Heart left ventricle (tissue), 16 donors: ENCODE measurements around the gene CCDC18. TPM values are rescaled to one million over a fixed set of nuclear protein-coding genes. Genes with fewer than 3 reads are reported as not detected.

ENCODE experiments used
- ATAC-seq, 4 donors: fragments of 200-7000 bp; cut with Tn5 transposase; one replicate each; pipeline ENCODE4 v1.9.1; 2020 to 2022; ENCODE audit warnings: moderate library complexity in 4 of 4, mild to moderate bottlenecking in 3 of 4, moderate number of reproducible peaks in 1 of 4
- DNase-seq, 5 donors: peaks; one replicate each; pipeline ENCODE4 v3.0.0-alpha.2; 2020
- H3K27ac ChIP-seq, 12 donors: fragments of 200-600 bp; sonication (generic) in 4 of 12; one replicate each; pipeline versions ENCODE4 v1.5.0 to v1.8.0; 2016 to 2022; ENCODE audit warnings: mild to moderate bottlenecking in 2 of 12
- H3K27me3 ChIP-seq, 9 donors: fragments of 200-600 bp; sonication (generic) in 2 of 9; one replicate each; pipeline versions ENCODE4 v1.5.1 to v1.8.0; 2016 to 2022; ENCODE audit warnings: mild to moderate bottlenecking in 3 of 9
- H3K36me3 ChIP-seq, 9 donors: fragments of 200-600 bp; sonication (generic) in 2 of 9; one replicate each; pipeline versions ENCODE4 v1.5.0 to v1.8.0; 2018 to 2022; ENCODE audit warnings: mild to moderate bottlenecking in 2 of 9
- H3K4me1 ChIP-seq, 12 donors: fragments of 200-600 bp; sonication (generic) in 4 of 12; one replicate each; pipeline versions ENCODE4 v1.5.0 to v1.8.0; 2016 to 2022; ENCODE audit warnings: mild to moderate bottlenecking in 3 of 12
- H3K4me3 ChIP-seq, 12 donors: fragments of 200-600 bp; sonication (generic) in 4 of 12; one replicate each; pipeline versions ENCODE4 v1.5.0 to v1.8.0; 2017 to 2022; ENCODE audit warnings: mild to moderate bottlenecking in 9 of 12, moderate library complexity in 4 of 12
- H3K9me3 ChIP-seq, 12 donors: fragments of 200-600 bp; sonication (generic) in 4 of 12; one replicate each; pipeline versions ENCODE4 v1.5.0 to v1.8.0; 2016 to 2022; ENCODE audit warnings: mild to moderate bottlenecking in 1 of 12
- CTCF ChIP-seq, 12 donors: fragments of 200-600 bp; sonication (generic) in 4 of 12; IDR thresholded peaks; one replicate each; pipeline versions ENCODE4 v1.5.0 to v1.8.0; 2018 to 2022; ENCODE audit warnings: antibody characterized with exemption in 12 of 12, mild to moderate bottlenecking in 5 of 12
- POLR2A ChIP-seq, 2 donors: fragments of 450-650 bp; IDR thresholded peaks; one replicate each; pipeline ENCODE4 v1.6.1; 2017; ENCODE audit warnings: antibody characterized with exemption in 2 of 2, mild to moderate bottlenecking in 2 of 2, moderate library complexity in 2 of 2
- WGBS, 4 donors: extraction: QIAGEN DNeasy Blood & Tissue Kit in 2 of 4; methylation state at CpG; one replicate each; pipeline versions ENCODE4 v1.1.5 to v1.1.7; 2013 to 2018; 5-methylcytosine and 5-hydroxymethylcytosine counted together
- intact Hi-C, 10 donors: fragments of 100-400 bp; cut with DNase I; formaldehyde crosslinking; loops; one replicate each; pipeline versions ENCODE4 v1.11.1 to v1.14.2; 2022
- polyA plus RNA-seq, 2 donors: library from polyadenylated mRNA; stranded (reverse); fragments of 200-250 nt; gene quantifications; one replicate each; pipeline ENCODE4 v1.2.3, GENCODE V29; 2013
- total RNA-seq, 9 donors: library from RNA; depleted of rRNA in 2 of 9; stranded (reverse); fragments of >200 nt in 2 of 9; fragmentation: NEBNext Ultra II Directional in 3 of 9; extraction: Animal tissue kit (Norgen Biotek cat#: 25700) in 3 of 9; gene quantifications; one replicate each; pipeline versions ENCODE4 v1.1.0 to v1.2.4, GENCODE V29; 2016 to 2023
- donor health status: ischemic (EF 13 %, LVEDD 7.1; RV severe dilation, severe dysfunction).
- donor health status: healthy with polysubstance abuse.
- donor health status: DM: no; HTN: yes; CAD: no.
- donor health status: DM: no; HTN: no; CAD: no.
- donor health status: ischemic (EF 25% LVEDD 6.9; RV normal size, moderate dysfunction).
- donor health status: ischemic (EF 25% LVEDD 5.7; RV mildly dilated, moderate dysfunction).
- donor health status: healthy.
- donor health status: DM: yes; HTN: yes; CAD: no.
- donor health status: ischemic (EF 35%, LVEDD 5.7; RV mildly dilated, moderate dysfunction).
- donor health status: nonischemic (EF 11% LVEDD 7.7; RV severe dilation, severe dysfunction).
- donor health status: DM: yes; HTN: yes; CAD: no.
- donor health status: PGD.
- donor health status: ischemic (EF 29% LVEDD 5.4; RV normal size, mild dysfunction).
- donor health status: nonischemic (EF 23%, LVEDD 6.1; RV moderate dilation, normal function).

Gene CCDC18
- total and polyA plus RNA-seq, 11 donors = 1.7 to 8.9 (median 3.4) TPM

- H3K27ac ChIP-seq = no peak overlapping the region
- no peaks in the 10 kb centered on the region for H3K4me1 ChIP-seq
- no peak for ATAC-seq
- DNase-seq = no peak
- WGBS, 4 donors = 59 to 61% (median 61%) methylated on average over 3 of the region's 3 CpGs
- peaks cover 0 to 87% (median 71%) of the 10 kb centered on the region in 9 donors for H3K36me3 ChIP-seq
- no peaks in the 10 kb centered on the region for H3K9me3 ChIP-seq
- no peak for TF ChIP-seq CTCF (IDR thresholded peaks at IDR 0.05)
- no peak for TF ChIP-seq POLR2A (IDR thresholded peaks at IDR 0.05)
- intact Hi-C loops = no loop called here
- no peak overlapping the region for H3K4me3 ChIP-seq
- no peaks in the 10 kb centered on the region for H3K27me3 ChIP-seq
These were observed 42.8 kb upstream of the CCDC18 start for GRCh38 chr1:93137604-93138292.

GRCh38 chr1:93140106-93140505 is 40.4 kb upstream of the CCDC18 start:
- no peak for ATAC-seq
- Histone ChIP-seq H3K4me1 (no peaks in the 10 kb centered on the region), H3K4me3 (no peak overlapping the region), H3K9me3 (no peaks in the 10 kb centered on the region), H3K27me3 (no peaks in the 10 kb centered on the region), H3K27ac (no peak overlapping the region), H3K36me3 (peaks cover 0 to 65% (median 50%) of the 10 kb centered on the region in 9 donors)
- no peak for DNase-seq
- TF ChIP-seq CTCF (IDR thresholded peaks at IDR 0.05) = no peak
- no peak for TF ChIP-seq POLR2A (IDR thresholded peaks at IDR 0.05)
- WGBS, 4 donors = 83 to 91% (median 86%) methylated on average over 1 of the region's 1 CpG
- intact Hi-C loops = no loop called here

GRCh38 chr1:93142161-93142560 is 38.4 kb upstream of the CCDC18 start:
- no peak overlapping the region for H3K4me3 ChIP-seq
- intact Hi-C loops = no loop called here
- whole genome bisulfite sequencing, 4 donors = 95 to 99% (median 97%) methylated on average over 2 of the region's 2 CpGs
- no peaks in the 10 kb centered on the region for H3K27me3 ChIP-seq
- ATAC-seq (no peak), DNase-seq (no peak)
- H3K9me3 ChIP-seq = no peaks in the 10 kb centered on the region
- no peaks in the 10 kb centered on the region for H3K4me1 ChIP-seq
- H3K27ac ChIP-seq = no peak overlapping the region
- peaks cover 0 to 45% (median 30%) of the 10 kb centered on the region in 9 donors for H3K36me3 ChIP-seq
- TF ChIP-seq POLR2A (IDR thresholded peaks at IDR 0.05) (no peak), CTCF (IDR thresholded peaks at IDR 0.05) (no peak)

GRCh38 chr1:93143136-93143535 is 37.4 kb upstream of the CCDC18 start:
- no peaks in the 10 kb centered on the region for H3K27me3 ChIP-seq
- no peak overlapping the region for H3K27ac ChIP-seq
- H3K4me3 ChIP-seq = no peak overlapping the region
- no peak for ATAC-seq
- H3K36me3 ChIP-seq = peaks cover 0 to 35% (median 20%) of the 10 kb centered on the region in 9 donors
- DNase-seq = no peak
- peaks cover 0 to 7% (median 0%) of the 10 kb centered on the region in 12 donors for H3K4me1 ChIP-seq
- H3K9me3 ChIP-seq = no peaks in the 10 kb centered on the region
- 62 to 76% (median 70%) methylated on average over 1 of the region's 1 CpG for WGBS, 4 donors
- intact Hi-C loops = no loop called here
- no peak for TF ChIP-seq POLR2A (IDR thresholded peaks at IDR 0.05)
- no peak for TF ChIP-seq CTCF (IDR thresholded peaks at IDR 0.05)
